Muscle layer of duodenum (tissue), 2 donors: ENCODE measurements around the gene TRAF3.

Source experiments
- H3K27ac ChIP-seq: one replicate; pipeline ENCODE4 v1.7.0; 2013; ENCODE audit warnings: mild to moderate bottlenecking, low read length
- H3K27me3 ChIP-seq: one replicate; pipeline ENCODE4 v1.7.0; 2013; ENCODE audit warnings: low read depth, mild to moderate bottlenecking, control low read depth, low read length
- H3K36me3 ChIP-seq, 2 donors: one replicate each; pipeline ENCODE4 v1.7.0; 2013; ENCODE audit warnings: low read length in 2 of 2, control low read depth in 1 of 2, mild to moderate bottlenecking in 1 of 2; ENCODE audit not compliant: insufficient read depth in 2 of 2, control insufficient read depth in 1 of 2
- H3K4me1 ChIP-seq, 2 donors: one replicate each; pipeline ENCODE4 v1.7.0; 2013; ENCODE audit warnings: low read length in 2 of 2, mild to moderate bottlenecking in 2 of 2, control low read depth in 1 of 2, moderate library complexity in 1 of 2; ENCODE audit not compliant: insufficient read depth in 2 of 2, control insufficient read depth in 1 of 2
- H3K4me3 ChIP-seq, 2 donors: one replicate each; pipeline ENCODE4 v1.7.0; 2013; ENCODE audit warnings: low read length in 2 of 2, low read depth in 1 of 2, mild to moderate bottlenecking in 1 of 2
- H3K9me3 ChIP-seq, 2 donors: one replicate each; pipeline ENCODE4 v1.7.0; 2013; ENCODE audit warnings: low read length in 2 of 2, control low read depth in 1 of 2, mild to moderate bottlenecking in 1 of 2; ENCODE audit not compliant: control insufficient read depth in 1 of 2
- donor health status: healthy.

Gene TRAF3

GRCh38 chr14:102776761-102777710 lies at the start of gene TRAF3:
Gene TRAF3, plus strand, starts transcription at chr14:102777449. Its CDS starts 92,753 bp downstream, at chr14:102870202.
- Histone ChIP-seq H3K4me3 (peak within 1 kb of the TSS; percentile 67 to 85), H3K27me3 (no peaks in the 10 kb centered on the region), H3K27ac (peak within 1 kb of the TSS; percentile 67), H3K9me3 (no peaks in the 10 kb centered on the region), H3K36me3 (no peaks in the 10 kb centered on the region), H3K4me1 (peaks cover 12 to 17% of the 10 kb centered on the region in 2 donors)

- H3K4me1 ChIP-seq: no peaks in the 10 kb centered on the region
- no peaks in the 10 kb centered on the region for H3K27me3 ChIP-seq
- H3K27ac ChIP-seq: no peak overlapping the region
- no peak overlapping the region for H3K4me3 ChIP-seq
- H3K36me3 ChIP-seq: peaks cover 28 to 29% of the 10 kb centered on the region in 2 donors
- H3K9me3 ChIP-seq: no peaks in the 10 kb centered on the region
These were observed 48.7 kb upstream of the TRAF3 start for GRCh38 chr14:102728501-102728900.

- H3K36me3 ChIP-seq: peaks cover 28 to 29% of the 10 kb centered on the region in 2 donors
- no peak overlapping the region for H3K27ac ChIP-seq
These were observed 48.0 kb upstream of the TRAF3 start for GRCh38 chr14:102729268-102729667.

GRCh38 chr14:102729825-102730224 lies 47.4 kb upstream of the TRAF3 start:
- Histone ChIP-seq H3K27ac (no peak overlapping the region), H3K9me3 (no peaks in the 10 kb centered on the region), H3K4me1 (no peaks in the 10 kb centered on the region), H3K36me3 (peaks cover 28 to 29% of the 10 kb centered on the region in 2 donors), H3K4me3 (no peak overlapping the region), H3K27me3 (no peaks in the 10 kb centered on the region)

More at GRCh38 chr14:102729268-102729667, 48.0 kb upstream of the TRAF3 start:
- no peaks in the 10 kb centered on the region for H3K4me1 ChIP-seq
- H3K9me3 ChIP-seq: no peaks in the 10 kb centered on the region
- H3K27me3 ChIP-seq: no peaks in the 10 kb centered on the region
- H3K4me3 ChIP-seq: no peak overlapping the region

GRCh38 chr14:102731101-102731870 lies 46.0 kb upstream of the TRAF3 start:
- H3K36me3 ChIP-seq: peaks cover 23 to 31% of the 10 kb centered on the region in 2 donors
- no peak overlapping the region for H3K27ac ChIP-seq
- H3K9me3 ChIP-seq: no peaks in the 10 kb centered on the region
- no peaks in the 10 kb centered on the region for H3K4me1 ChIP-seq
- no peaks in the 10 kb centered on the region for H3K27me3 ChIP-seq
- H3K4me3 ChIP-seq: no peak overlapping the region

GRCh38 chr14:102731871-102732800 lies 45.1 kb upstream of the TRAF3 start:
- peaks cover 21 to 26% of the 10 kb centered on the region in 2 donors for H3K36me3 ChIP-seq

GRCh38 chr14:102732924-102733323 lies 44.3 kb upstream of the TRAF3 start:
- Histone ChIP-seq H3K4me3 (no peak overlapping the region), H3K27ac (no peak overlapping the region), H3K36me3 (peaks cover 14 to 21% of the 10 kb centered on the region in 2 donors), H3K4me1 (no peaks in the 10 kb centered on the region), H3K9me3 (no peaks in the 10 kb centered on the region), H3K27me3 (no peaks in the 10 kb centered on the region)

More at GRCh38 chr14:102731871-102732800, 45.1 kb upstream of the TRAF3 start:
- H3K4me1 ChIP-seq: no peaks in the 10 kb centered on the region
- no peak overlapping the region for H3K4me3 ChIP-seq
- H3K27me3 ChIP-seq: no peaks in the 10 kb centered on the region
- H3K9me3 ChIP-seq: no peaks in the 10 kb centered on the region
- H3K27ac ChIP-seq: no peak overlapping the region

GRCh38 chr14:102733326-102733725 lies 43.9 kb upstream of the TRAF3 start:
- H3K27me3 ChIP-seq: no peaks in the 10 kb centered on the region
- H3K4me1 ChIP-seq: no peaks in the 10 kb centered on the region
- H3K27ac ChIP-seq: no peak overlapping the region
- no peak overlapping the region for H3K4me3 ChIP-seq
- H3K36me3 ChIP-seq: peaks cover 10 to 20% of the 10 kb centered on the region in 2 donors
- H3K9me3 ChIP-seq: no peaks in the 10 kb centered on the region

- H3K27ac ChIP-seq: no peak overlapping the region
- peaks cover 6 to 16% of the 10 kb centered on the region in 2 donors for H3K36me3 ChIP-seq
- no peaks in the 10 kb centered on the region for H3K4me1 ChIP-seq
- no peaks in the 10 kb centered on the region for H3K27me3 ChIP-seq
- H3K9me3 ChIP-seq: no peaks in the 10 kb centered on the region
- H3K4me3 ChIP-seq: no peak overlapping the region
These were observed 42.8 kb upstream of the TRAF3 start for GRCh38 chr14:102734436-102734835.

GRCh38 chr14:102736956-102737355 lies 40.3 kb upstream of the TRAF3 start:
- peaks cover 6 to 10% of the 10 kb centered on the region in 2 donors for H3K36me3 ChIP-seq
- no peak overlapping the region for H3K27ac ChIP-seq
- no peak overlapping the region for H3K4me3 ChIP-seq
- H3K9me3 ChIP-seq: peaks cover 0 to 8% of the 10 kb centered on the region in 2 donors
- H3K4me1 ChIP-seq: no peaks in the 10 kb centered on the region
- no peaks in the 10 kb centered on the region for H3K27me3 ChIP-seq
